Forelimb muscle (tissue), 1 donor: ENCODE data around the gene ZMYM2. TPM values are rescaled to one million over a fixed set of nuclear protein-coding genes. Genes with fewer than 3 reads are reported as not detected.

ENCODE experiments used
- DNase-seq: peaks from one replicate; pipeline ENCODE4 v3.0.0-alpha.2; 2013; ENCODE audit warnings: low read depth
- polyA plus RNA-seq: library from polyadenylated mRNA; unstranded; fragments of 120-200 nt; gene quantifications from one replicate; pipeline ENCODE4 v1.2.1, GENCODE V29; 2013; ENCODE audit not compliant: insufficient read length

The ZMYM2 gene
- polyA plus RNA-seq, 1 donor: 54.1 TPM

DNA sequence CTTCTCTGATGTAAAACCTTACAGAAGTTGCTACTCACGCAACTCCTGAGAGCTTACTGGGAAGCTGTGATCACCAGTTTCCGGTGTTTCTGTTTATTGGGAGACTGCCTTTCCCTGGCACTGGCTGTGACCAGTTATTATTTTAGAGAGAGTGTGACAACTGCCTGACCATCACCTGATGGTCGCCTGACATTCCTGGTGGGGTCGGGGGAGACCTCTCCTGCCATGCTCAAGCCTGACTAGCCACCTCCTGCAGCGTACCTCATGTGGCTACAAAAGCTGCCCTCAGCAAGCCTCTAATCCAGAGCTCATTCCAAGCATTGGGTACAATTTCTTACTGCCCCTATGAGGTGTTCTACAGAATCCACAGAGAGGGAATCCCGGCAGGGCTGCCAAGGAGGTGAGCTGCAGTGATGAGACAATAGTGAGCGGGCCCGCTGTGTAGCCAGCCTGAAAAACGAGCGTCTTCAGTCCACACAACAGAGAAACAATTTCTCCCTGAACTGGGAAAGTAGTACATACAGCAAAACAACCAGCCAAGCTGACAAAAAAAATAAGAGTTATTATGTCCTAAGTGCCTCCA lies 173.6 kb downstream of the ZMYM2 start:
- no peak for DNase-seq

DNA sequence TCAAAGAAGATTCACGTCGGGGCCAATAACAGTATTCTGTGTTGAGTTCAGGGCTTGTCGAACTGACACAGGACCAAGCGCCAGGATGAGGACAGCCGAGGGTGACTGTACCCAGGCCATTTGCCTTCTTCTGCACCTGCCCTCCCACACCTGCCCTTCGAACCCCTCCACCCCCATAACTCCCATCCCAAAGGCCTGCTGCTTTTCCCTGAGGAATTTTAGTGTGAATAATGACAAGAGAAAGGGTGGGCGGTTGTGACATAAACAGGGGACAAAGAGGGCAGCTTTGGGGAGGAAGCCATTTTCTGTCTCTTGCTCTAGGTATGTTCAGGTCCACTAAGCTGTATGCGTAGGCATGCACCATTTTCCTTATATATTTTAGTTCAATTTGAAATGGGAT lies 176.2 kb downstream of the ZMYM2 start:
- DNase-seq: no peak

- DNase-seq: no peak
Observed at GRCh38 chr13:20136781-20137703, 178.5 kb downstream of the ZMYM2 start.

DNA sequence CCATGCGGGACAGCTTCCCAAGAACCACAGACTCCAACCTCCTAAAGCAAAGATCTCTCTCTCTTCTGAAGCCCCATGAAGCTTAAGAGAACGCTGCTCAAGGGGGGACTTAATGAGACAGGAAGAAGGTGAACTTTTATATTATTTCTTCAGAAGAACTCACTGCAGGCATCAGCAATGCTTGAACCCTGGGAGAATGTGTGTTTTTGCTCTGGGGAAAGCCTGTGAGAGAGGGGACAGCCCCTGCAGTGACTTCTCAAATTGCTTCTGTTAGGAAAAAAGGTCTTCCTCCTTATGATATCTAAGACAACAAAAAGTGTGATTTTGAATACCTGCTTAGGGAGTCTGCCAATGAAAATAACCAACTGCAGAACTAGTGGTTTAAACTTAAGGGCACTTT lies 179.3 kb downstream of the ZMYM2 start:
- DNase-seq: no peak

- DNase-seq: no peak
Observed at GRCh38 chr13:20140487-20140886, 182.0 kb downstream of the ZMYM2 start.

Other genes starting within 250 kb of the ZMYM2 start
- 46.5 TPM for gene PSPC1, start 175.8 kb upstream of the ZMYM2 start, polyA plus RNA-seq
- gene ZMYM5, start 95.1 kb upstream of the ZMYM2 start, polyA plus RNA-seq: 13.9 TPM
- 5.8 TPM for gene GJA3, start 202.3 kb downstream of the ZMYM2 start, polyA plus RNA-seq
- 0.51 TPM for gene GJB2, start 234.2 kb downstream of the ZMYM2 start, polyA plus RNA-seq